H54 (cell line): ENCODE data around the gene MAGEF1.
A peak's percentile ranks its signal among the peaks of the same experiment; 100 is the strongest.

Experiments
- DNase-seq: peaks from one replicate; pipeline ENCODE4 v3.0.0; 2011; ENCODE audit warnings: low spot score, mixed read lengths; ENCODE audit not compliant: insufficient read length
- FAIRE-seq: peaks from 3 replicates; lab custom pipeline; 2011; peaks lifted over from hg19 to GRCh38; lab: Jason Lieb, UNC
- POLR2A ChIP-seq: IDR thresholded peaks from 2 replicates; pipeline ENCODE4 v1.6.1; 2011; ENCODE audit warnings: low read depth, mild to moderate bottlenecking, low read length

Gene MAGEF1

GRCh38 chr3:184749168-184749744 is 37.4 kb upstream of the MAGEF1 start:
- no peak for TF ChIP-seq POLR2A
- no peak for DNase-seq
- FAIRE-seq = no peak

DNA sequence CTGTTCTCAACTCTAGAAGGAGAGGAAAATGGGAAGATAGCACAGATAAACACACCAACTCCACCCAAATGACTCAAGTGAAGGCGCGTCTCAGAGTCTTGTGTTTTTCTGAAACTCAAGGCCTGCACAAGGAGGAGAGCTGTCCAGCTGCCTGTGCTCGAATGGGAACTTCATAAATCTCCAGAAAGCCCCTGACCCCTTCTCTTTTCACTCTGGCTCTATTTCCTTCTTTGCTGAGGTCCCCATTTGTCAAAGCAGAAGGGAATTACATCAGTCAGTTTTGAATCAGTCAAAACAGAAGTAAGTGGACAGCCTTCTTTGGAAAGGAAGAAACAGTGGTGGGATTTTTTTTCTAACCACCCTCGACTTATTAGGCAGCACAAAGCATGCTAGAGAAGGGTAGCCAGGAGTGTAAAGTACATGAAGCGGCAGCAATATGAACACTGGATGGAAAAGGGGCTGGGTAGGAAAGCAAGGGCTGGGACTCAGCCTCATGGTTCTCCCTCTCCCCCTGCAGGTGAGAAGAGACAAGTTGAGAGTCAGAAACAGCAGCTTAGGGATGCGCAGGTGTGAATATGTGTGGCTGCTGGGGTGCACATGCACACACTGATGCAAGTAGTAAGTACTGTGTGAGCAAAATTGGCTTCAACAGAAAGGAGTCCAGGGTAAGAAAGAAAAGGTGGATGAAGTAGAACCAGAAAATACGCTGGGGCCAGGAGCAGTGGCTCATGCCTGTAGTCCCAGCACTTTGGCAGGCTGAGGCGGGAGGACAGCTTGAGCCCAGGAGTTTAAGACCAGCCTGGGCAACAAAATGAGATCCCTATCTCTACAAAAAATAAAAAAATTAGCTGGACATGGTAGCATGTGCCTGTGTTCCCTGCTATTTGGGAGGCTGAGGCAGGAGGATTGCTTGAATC is 36.6 kb upstream of the MAGEF1 start:
- FAIRE-seq (peak; percentile 30), DNase-seq (no peak)
- TF ChIP-seq POLR2A = no peak

DNA sequence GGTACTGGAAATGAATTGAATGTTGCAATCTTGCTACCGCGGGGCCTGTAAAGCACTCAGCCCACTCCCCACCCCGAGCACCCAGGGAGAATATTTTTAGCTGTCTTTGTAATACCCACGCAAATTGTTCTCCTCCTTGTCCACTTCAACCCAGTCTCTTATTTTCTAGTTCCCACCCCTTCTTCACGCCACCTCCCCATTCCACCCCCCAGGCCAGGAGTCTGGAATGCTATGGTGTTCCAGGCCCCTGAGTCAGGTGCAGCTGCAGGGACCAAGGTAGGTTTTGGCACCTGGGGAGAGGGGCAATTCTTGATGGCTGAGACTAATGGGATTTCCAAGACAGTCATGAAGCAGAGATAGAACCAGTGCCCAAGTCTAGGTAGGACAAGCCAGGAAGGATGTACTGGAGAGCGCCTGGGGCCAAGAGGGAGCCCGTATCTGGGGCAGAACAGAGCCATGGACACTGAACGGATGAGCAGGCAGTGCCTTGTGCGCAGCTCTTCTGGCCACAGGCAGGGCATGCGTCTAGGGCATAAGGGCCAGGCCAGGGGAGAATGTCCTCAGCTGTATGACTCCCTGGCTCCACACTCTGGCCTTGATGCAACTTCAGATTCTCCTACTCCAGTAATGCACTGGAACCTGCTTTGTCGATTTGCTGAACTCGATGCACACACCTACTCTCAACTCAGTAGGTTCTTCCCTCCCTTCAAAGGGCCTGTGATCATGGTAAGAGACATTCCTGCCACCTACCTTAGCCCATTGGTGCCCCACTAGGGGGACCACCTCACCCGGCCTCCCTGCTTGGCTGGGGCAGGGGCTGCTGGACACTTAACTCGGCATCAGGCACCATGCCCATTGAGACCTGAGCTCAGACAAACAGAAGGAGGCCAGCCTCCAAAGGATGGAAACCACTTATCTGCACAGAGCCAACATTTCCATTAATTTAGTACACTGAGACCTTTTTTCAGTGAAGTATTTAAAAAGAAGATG is 34.6 kb upstream of the MAGEF1 start:
- TF ChIP-seq POLR2A = no peak
- DNase-seq = no peak
- no peak for FAIRE-seq

DNA sequence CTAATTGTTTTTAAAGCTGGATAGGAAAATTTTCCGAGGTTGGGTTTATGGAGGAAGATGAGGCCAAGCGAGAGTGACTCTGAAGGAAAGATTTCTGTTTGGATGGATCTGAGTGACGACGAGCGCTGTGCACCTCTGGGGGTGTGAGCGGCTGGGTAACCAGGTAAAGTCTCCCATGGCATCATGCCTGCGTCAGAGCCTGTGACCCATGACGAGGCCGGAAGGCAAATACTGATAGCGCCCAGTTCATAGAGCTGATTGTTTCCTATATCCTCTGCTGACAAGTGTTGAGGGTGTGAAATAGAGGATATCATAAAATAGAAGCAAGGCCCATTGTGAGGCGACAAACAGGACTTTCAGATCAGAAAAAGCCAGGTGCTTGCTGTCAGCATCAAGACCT is 33.7 kb upstream of the MAGEF1 start:
- FAIRE-seq (no peak), DNase-seq (no peak)
- TF ChIP-seq POLR2A = no peak

GRCh38 chr3:184743248-184743647 is 31.4 kb upstream of the MAGEF1 start:
- DNase-seq = no peak
- TF ChIP-seq POLR2A = no peak
- no peak for FAIRE-seq

GRCh38 chr3:184742676-184743135 is 30.8 kb upstream of the MAGEF1 start:
- no peak for FAIRE-seq
- DNase-seq = no peak

DNA sequence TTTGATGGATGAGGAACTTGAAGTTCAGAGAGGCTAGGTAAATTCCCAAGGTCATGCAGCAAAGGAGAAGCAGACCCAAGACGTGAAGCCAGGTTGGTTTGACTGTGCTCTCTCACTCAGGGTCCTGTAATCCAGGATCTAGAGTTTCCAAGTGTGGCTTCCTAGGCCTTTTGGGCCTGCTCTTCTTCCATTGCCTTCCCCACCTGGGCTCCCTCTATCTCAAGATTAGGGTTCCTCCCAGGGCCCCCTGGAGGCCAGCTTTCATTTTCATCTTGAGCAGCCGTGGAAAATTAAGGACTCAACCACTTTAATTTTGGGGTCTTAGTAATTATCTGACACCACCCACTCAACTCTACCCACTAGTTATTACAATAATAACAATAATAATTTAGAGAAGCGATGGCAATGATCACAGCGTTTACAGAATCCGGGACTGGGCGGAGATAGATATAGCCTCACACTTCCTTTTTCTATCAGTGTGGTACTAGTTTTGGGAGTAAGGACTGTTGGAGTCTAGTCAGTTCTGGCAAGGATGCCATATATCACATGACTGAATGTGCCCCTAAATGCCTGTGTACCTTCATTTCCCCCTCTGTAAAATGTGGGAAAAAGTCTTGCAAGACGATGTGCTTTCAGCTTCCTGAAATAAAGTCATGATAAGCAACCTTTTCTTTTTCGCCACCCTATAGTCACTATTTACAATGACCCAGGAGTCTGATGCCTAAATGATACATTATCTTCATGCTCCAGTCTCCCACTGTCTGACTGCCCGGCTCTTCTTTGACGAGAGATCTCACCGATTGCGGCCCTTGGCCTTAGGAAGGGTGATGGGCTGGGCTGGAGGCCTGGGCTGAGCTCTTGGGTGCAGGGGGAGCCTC is 30.2 kb upstream of the MAGEF1 start:
- DNase-seq = no peak
- no peak for TF ChIP-seq POLR2A
- FAIRE-seq = no peak

More at GRCh38 chr3:184742676-184743135, 30.8 kb upstream of the MAGEF1 start:
- no peak for TF ChIP-seq POLR2A

- no peak for TF ChIP-seq POLR2A
- FAIRE-seq = no peak
- no peak for DNase-seq
Observed at GRCh38 chr3:184741259-184741556, 29.3 kb upstream of the MAGEF1 start.

DNA sequence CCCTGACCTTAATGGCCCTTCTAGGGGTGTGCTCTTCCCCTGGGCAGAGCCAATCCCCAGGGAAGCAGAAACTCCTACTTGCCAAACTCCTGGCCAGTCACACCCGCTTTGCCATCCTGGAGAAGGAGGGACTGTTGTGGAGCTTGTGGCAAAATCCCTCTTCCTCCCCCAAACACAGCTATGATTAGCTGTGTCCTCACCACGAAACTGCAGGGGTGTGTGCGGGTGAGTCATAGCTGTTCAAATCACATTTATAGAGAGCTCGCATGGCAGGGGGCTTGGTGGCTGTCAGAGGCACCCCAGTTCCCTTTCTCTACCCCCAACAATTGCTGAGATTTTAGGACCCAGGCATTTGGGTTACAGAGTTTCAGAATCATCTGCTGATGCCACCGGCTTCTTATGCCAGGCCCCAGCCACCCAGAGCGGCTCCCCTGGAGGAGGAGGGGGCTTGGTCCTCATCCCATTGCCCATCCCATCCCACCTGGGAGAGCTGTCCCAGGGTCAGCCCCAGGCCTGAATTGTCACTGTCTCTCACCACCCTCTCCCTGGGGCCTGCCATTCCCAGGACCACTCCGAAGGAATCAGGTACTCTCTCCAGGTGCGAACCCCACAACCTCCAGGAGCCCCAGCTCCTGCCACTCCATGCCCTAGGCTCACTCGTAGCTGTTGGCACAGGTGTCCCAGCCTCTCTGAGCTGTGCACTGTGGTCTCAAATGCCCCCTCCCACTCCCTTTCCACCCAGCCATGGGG is 28.8 kb upstream of the MAGEF1 start:
- no peak for TF ChIP-seq POLR2A
- FAIRE-seq (peak; percentile 92), DNase-seq (peak; percentile 85)

DNA sequence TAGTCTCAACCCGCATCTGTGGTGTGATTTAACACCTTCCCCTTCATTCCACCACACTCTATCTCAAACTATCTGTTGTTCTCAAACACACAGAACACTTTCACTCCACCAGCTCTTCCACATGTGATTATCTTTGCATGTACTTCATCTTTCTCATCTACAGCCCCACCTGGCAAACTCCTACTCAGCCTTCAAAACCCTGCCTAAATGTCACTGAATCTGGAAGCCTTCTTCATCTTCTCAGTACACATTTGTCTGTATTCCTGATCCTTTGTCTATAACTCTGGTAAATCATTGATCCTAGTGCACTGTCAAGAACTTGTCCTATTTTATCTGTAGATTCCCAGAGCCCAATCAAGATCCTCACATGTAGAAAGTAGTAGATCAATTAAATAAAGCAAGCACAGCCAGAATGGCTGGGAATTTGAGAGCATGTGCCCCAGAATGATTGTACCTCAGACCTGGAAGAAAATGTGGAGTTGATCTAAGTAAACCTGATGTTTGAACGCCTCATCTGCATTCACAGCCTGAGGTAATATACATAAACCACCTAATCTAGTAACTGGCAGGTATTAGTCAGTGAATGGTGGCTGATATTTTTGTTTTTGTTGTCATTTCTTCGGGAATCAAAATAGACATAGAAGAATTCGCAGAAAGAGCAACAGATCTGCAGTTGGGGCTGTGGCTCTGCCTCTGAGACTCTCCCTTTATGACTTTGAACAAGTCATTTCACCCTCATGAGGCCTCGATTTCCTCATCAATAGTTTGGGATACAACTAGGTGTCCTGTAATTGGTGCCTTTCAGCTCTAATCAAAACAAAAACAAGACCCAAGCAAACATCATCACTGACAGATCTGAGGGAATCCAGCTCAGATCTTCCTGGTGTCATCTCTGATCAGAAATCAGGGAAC is 28.0 kb upstream of the MAGEF1 start:
- TF ChIP-seq POLR2A = no peak
- FAIRE-seq = no peak
- DNase-seq = no peak

DNA sequence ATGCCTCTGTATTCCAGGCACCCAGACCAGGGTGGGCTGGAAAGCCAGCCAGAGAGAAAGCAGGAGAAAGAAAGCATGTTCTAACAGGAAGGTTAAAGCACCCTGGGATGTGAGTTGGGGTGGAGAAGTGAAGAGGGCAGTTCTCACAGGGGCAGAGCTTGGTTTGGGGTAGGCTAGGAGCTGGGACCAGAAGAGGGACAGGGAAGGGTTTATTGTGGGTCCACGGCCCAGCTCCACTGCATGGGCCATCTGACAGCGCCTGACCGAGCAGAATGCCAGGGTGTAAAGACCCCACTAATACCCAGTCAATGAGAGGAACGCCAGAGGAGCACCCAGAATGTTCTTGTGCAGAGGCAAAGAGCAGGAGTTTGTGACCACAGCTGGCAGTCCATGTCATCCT is 27.1 kb upstream of the MAGEF1 start:
- TF ChIP-seq POLR2A = no peak
- DNase-seq = no peak
- FAIRE-seq = no peak
